ENCODE results near the gene RPL38. TPM values are rescaled to one million over a fixed set of nuclear protein-coding genes. Genes with fewer than 3 reads are reported as not detected.

RPL38 gene
- total RNA-seq, 1 experiment from 2014 or later: 3,689 TPM

DNA sequence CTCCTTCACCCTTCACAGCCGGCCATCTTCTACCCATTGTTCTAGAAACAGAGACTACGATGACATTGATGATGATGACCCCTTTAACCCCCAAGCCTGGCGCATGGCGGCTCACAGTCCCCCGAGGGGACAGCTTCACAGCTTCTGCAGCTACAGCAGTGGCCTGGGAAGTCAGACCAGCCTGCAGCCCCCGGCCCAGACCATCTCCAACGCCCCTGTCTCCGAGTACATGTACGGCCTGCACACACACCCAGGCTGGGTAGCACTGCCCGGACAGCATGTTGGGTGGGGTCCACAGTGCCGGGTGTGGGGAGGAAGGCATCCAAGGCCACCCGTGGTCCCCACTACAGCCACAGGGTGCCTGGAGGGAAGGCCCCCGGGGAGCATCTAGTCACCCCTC lies 49.6 kb downstream of the RPL38 start:
- Histone ChIP-seq H4K20me1 (ENCODE audit: low read length) (no peaks in the 10 kb centered on the region), H3F3A (ENCODE audit: low read length, unreplicated experiment) (no peaks in the 10 kb centered on the region), H2AFZ (ENCODE audit: low read length) (no peak overlapping the region), H3K4me3 (ENCODE audit: low read length) (no peak overlapping the region), H3K9me2 (replicated peaks; ENCODE audit: low read length) (no peaks in the 10 kb centered on the region), H3K9ac (ENCODE audit: low read length) (no peak overlapping the region), H3K79me2 (ENCODE audit: low read length) (no peaks in the 10 kb centered on the region), H3K4me2 (ENCODE audit: low read length) (no peak overlapping the region), H3K9me3 (ENCODE audit: low read length) (no peaks in the 10 kb centered on the region), H3K27me3 (ENCODE audit: low read length) (no peaks in the 10 kb centered on the region), H3K36me3 (ENCODE audit: low read depth, low read length) (no peaks in the 10 kb centered on the region), H3K27ac (ENCODE audit: low read length) (no peak overlapping the region), H3K4me1 (ENCODE audit: insufficient read depth, low read length) (no peaks in the 10 kb centered on the region)
- BruUV-seq (replicated peaks): no TSS peak
- intact Hi-C loops (cut with micrococcal nuclease): no loop called here
- TF ChIP-seq EZH2 (IDR thresholded peaks at IDR 0.05; ENCODE audit: low read length, unreplicated experiment): no peak
- TF ChIP-seq EZH2phosphoT487 (IDR thresholded peaks at IDR 0.05; ENCODE audit: borderline replicate concordance, low read length): no peak
- TF ChIP-seq, protein P1, sequence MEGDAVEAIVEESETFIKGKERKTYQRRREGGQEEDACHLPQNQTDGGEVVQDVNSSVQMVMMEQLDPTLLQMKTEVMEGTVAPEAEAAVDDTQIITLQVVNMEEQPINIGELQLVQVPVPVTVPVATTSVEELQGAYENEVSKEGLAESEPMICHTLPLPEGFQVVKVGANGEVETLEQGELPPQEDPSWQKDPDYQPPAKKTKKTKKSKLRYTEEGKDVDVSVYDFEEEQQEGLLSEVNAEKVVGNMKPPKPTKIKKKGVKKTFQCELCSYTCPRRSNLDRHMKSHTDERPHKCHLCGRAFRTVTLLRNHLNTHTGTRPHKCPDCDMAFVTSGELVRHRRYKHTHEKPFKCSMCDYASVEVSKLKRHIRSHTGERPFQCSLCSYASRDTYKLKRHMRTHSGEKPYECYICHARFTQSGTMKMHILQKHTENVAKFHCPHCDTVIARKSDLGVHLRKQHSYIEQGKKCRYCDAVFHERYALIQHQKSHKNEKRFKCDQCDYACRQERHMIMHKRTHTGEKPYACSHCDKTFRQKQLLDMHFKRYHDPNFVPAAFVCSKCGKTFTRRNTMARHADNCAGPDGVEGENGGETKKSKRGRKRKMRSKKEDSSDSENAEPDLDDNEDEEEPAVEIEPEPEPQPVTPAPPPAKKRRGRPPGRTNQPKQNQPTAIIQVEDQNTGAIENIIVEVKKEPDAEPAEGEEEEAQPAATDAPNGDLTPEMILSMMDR (conservative IDR thresholded peaks at IDR 0.05; ENCODE audit: low read depth, low read length): no peak
- DNase-seq (no peak), ATAC-seq (no peak)
- ChIA-PET POLR2A (ENCODE audit: unreplicated experiment) (no interaction called here), CTCF (no interaction called here)

DNA sequence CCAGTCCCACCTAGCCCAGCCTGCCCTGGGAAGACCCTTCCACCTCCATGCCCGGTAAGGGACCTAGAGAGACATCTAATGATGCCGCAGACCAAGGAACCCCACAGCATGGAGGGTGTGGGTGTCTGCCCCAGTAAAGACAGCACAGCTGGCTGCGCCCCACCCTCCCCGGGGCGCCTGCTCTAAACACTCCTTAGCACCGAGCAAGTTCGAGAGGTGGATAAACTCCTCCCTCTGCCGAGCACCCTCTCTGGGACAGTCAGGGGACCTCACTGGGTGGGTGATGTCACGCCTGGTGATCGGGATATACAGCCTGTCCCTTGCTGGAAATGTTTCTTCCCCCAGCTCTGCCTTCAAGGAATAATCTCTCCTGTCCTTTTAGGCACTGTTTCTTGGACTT lies 53.8 kb downstream of the RPL38 start:
- H3K4me3 ChIP-seq (ENCODE audit: low read length): no peak overlapping the region
- CTCF ChIA-PET: no interaction called here

More for the DNA sequence above, 53.8 kb downstream of the RPL38 start:
- POLR2A ChIA-PET (ENCODE audit: unreplicated experiment): no interaction called here
- Histone ChIP-seq H3K4me1 (ENCODE audit: insufficient read depth, low read length) (peaks cover 8% of the 10 kb centered on the region), H3K36me3 (ENCODE audit: low read depth, low read length) (no peaks in the 10 kb centered on the region), H3K9ac (ENCODE audit: low read length) (no peak overlapping the region), H3K9me3 (ENCODE audit: low read length) (no peaks in the 10 kb centered on the region), H3K27ac (ENCODE audit: low read length) (no peak overlapping the region), H3F3A (ENCODE audit: low read length, unreplicated experiment) (no peaks in the 10 kb centered on the region), H3K4me2 (ENCODE audit: low read length) (no peak overlapping the region), H3K79me2 (ENCODE audit: low read length) (no peaks in the 10 kb centered on the region), H3K9me2 (replicated peaks; ENCODE audit: low read length) (no peaks in the 10 kb centered on the region), H3K27me3 (ENCODE audit: low read length) (no peaks in the 10 kb centered on the region), H2AFZ (ENCODE audit: low read length) (no peak overlapping the region), H4K20me1 (ENCODE audit: low read length) (no peaks in the 10 kb centered on the region)
- intact Hi-C loops (cut with micrococcal nuclease): no loop called here
- no TSS peak for BruUV-seq (replicated peaks)
- ATAC-seq (no peak), DNase-seq (no peak)
- TF ChIP-seq EZH2phosphoT487 (IDR thresholded peaks at IDR 0.05; ENCODE audit: borderline replicate concordance, low read length) (no peak), EZH2 (IDR thresholded peaks at IDR 0.05; ENCODE audit: low read length, unreplicated experiment) (no peak)
- TF ChIP-seq, protein P1 (conservative IDR thresholded peaks at IDR 0.05; ENCODE audit: low read depth, low read length): no peak
